ENCODE data around the gene NAXD. TPM values are rescaled to one million over a fixed set of nuclear protein-coding genes. Genes with fewer than 3 reads are reported as not detected.
"Not testable (repeated sequence)": the region's sequence is repeated elsewhere in the genome, so short reads cannot be mapped to it uniquely, and the experiment has no call there.

The NAXD gene
- total RNA-seq, 1 donor from 2014 or later, result 25.6 TPM

- no peak for DNase-seq (ENCODE audit: low read depth)
- H3K27me3 ChIP-seq (ENCODE audit: control insufficient read depth, insufficient read depth, low read length), result no peaks in the 10 kb centered on the region
- H3K36me3 ChIP-seq (ENCODE audit: control insufficient read depth, insufficient read depth, low read length), result peaks cover 2% of the 10 kb centered on the region
- no peak overlapping the region for H3K4me3 ChIP-seq (ENCODE audit: low read depth, low read length)
- TF ChIP-seq, protein P1, sequence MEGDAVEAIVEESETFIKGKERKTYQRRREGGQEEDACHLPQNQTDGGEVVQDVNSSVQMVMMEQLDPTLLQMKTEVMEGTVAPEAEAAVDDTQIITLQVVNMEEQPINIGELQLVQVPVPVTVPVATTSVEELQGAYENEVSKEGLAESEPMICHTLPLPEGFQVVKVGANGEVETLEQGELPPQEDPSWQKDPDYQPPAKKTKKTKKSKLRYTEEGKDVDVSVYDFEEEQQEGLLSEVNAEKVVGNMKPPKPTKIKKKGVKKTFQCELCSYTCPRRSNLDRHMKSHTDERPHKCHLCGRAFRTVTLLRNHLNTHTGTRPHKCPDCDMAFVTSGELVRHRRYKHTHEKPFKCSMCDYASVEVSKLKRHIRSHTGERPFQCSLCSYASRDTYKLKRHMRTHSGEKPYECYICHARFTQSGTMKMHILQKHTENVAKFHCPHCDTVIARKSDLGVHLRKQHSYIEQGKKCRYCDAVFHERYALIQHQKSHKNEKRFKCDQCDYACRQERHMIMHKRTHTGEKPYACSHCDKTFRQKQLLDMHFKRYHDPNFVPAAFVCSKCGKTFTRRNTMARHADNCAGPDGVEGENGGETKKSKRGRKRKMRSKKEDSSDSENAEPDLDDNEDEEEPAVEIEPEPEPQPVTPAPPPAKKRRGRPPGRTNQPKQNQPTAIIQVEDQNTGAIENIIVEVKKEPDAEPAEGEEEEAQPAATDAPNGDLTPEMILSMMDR (IDR thresholded peaks at IDR 0.05; ENCODE audit: insufficient read depth, low read length, poor library complexity, severe bottlenecking), result no peak
These were observed 12.6 kb downstream of the NAXD start for GRCh38 chr13:110627761-110628476.

- no peak for DNase-seq (ENCODE audit: low read depth)
- no peak overlapping the region for H3K4me3 ChIP-seq (ENCODE audit: low read depth, low read length)
- H3K36me3 ChIP-seq (ENCODE audit: control insufficient read depth, insufficient read depth, low read length), result no peaks in the 10 kb centered on the region
- TF ChIP-seq, protein P1 (IDR thresholded peaks at IDR 0.05; ENCODE audit: insufficient read depth, low read length, poor library complexity, severe bottlenecking), result no peak
- no peaks in the 10 kb centered on the region for H3K27me3 ChIP-seq (ENCODE audit: control insufficient read depth, insufficient read depth, low read length)
These were observed 13.1 kb downstream of the NAXD start for GRCh38 chr13:110628477-110628793.

- no peak for DNase-seq (ENCODE audit: low read depth)
- H3K27me3 ChIP-seq (ENCODE audit: control insufficient read depth, insufficient read depth, low read length), result no peaks in the 10 kb centered on the region
- TF ChIP-seq, protein P1 (IDR thresholded peaks at IDR 0.05; ENCODE audit: insufficient read depth, low read length, poor library complexity, severe bottlenecking), result no peak
- no peaks in the 10 kb centered on the region for H3K36me3 ChIP-seq (ENCODE audit: control insufficient read depth, insufficient read depth, low read length)
- no peak overlapping the region for H3K4me3 ChIP-seq (ENCODE audit: low read depth, low read length)
These were observed 13.8 kb downstream of the NAXD start for GRCh38 chr13:110628952-110629701.

DNA sequence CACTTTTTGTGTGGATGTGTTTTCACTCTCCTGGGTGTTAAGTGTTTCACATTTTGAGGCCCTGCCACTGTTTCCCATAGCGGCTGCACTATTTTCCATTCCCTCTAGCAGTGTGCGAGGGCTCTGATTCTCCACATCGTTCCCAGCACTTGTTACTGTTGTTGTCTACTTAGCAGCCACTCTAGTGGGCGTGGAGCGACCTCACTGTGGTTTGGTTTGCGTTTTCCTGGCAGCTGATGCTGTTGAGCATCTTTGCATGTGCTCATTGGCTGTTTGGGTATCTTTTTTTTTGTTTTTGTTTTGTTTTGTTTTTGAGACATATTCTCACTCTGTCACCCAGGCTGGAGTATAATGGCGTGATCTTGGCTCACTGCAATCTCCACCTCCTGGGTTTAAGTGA, 14.4 kb downstream of the NAXD start:
- TF ChIP-seq, protein P1 (IDR thresholded peaks at IDR 0.05; ENCODE audit: insufficient read depth, low read length, poor library complexity, severe bottlenecking), result no peak
- Histone ChIP-seq H3K27me3 (ENCODE audit: control insufficient read depth, insufficient read depth, low read length) (no peaks in the 10 kb centered on the region), H3K36me3 (ENCODE audit: control insufficient read depth, insufficient read depth, low read length) (peaks cover 1% of the 10 kb centered on the region), H3K4me3 (ENCODE audit: low read depth, low read length) (no peak overlapping the region)
- no peak for DNase-seq (ENCODE audit: low read depth)

DNA sequence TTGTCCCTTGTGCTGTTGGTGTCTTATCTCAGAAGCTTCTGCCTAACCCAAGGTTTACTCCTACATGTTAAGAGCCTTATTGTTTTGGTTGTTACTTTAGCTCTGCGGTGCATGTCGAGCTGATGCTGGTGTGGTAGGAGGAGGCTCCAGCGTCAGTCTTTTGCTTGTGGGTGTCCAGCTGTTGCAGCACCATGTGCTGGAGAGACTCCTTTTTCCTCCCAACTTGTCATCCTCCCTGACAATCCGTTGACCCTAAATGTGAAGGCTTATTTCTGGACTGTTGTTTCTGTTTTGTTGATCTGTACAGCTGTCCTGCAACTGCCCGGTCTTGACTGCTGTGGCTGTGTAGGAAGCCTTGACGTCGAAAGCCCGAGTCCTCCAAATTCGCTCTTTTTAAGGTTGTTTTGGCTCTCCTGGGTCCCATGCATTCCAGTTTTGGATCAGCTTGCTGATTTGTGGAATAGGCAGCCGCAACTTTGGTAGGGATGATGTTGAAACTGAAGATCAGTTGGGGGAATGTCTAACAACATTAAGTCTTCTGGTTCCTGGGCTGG, 15.3 kb downstream of the NAXD start:
- Histone ChIP-seq H3K27me3 (ENCODE audit: control insufficient read depth, insufficient read depth, low read length) (no peaks in the 10 kb centered on the region), H3K36me3 (ENCODE audit: control insufficient read depth, insufficient read depth, low read length) (peaks cover 4% of the 10 kb centered on the region), H3K4me3 (ENCODE audit: low read depth, low read length) (no peak overlapping the region)
- TF ChIP-seq, protein P1 (IDR thresholded peaks at IDR 0.05; ENCODE audit: insufficient read depth, low read length, poor library complexity, severe bottlenecking), result no peak
- no peak for DNase-seq (ENCODE audit: low read depth)

DNA sequence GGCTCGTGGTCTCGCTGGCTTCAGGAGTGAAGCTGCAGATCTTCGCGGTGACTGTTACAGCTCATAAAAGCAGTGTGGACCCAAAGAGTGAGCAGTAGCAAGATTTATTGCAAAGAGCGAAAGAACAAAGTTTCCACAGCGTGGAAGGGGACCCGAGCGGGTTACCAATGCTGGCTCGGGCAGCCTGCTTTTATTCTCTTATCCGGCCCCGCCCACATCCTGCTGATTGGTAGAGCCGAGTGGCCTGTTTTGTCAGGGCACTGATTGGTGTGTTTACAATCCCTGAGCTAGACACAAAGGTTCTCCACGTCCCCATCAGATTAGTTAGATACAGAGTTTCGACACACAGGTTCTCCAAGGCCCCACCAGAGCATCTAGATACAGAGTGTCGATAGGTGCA, 16.9 kb downstream of the NAXD start:
- H3K36me3 ChIP-seq (ENCODE audit: control insufficient read depth, insufficient read depth, low read length); DNase-seq (ENCODE audit: low read depth); H3K27me3 ChIP-seq (ENCODE audit: control insufficient read depth, insufficient read depth, low read length); H3K4me3 ChIP-seq (ENCODE audit: low read depth, low read length): not testable (repeated sequence)

All from kidney epithelial cell (primary cell).